NCI-H748 (cell line): ENCODE results near the gene NME7.
"Not testable (repeated sequence)": the region's sequence is repeated elsewhere in the genome, so short reads cannot be mapped to it uniquely, and the experiment has no call there.

Experiments
- DNase-seq: peaks from one replicate; lab custom pipeline; 2025; ENCODE audit not compliant: unreplicated experiment; lab: John Stamatoyannopoulos, UW

Gene NME7

GRCh38 chr1:169345511-169345910, 22.1 kb downstream of the NME7 start:
- DNase-seq = no peak

- not testable (repeated sequence) for DNase-seq
Observed at GRCh38 chr1:169342096-169342495, 25.5 kb downstream of the NME7 start.

GRCh38 chr1:169340882-169341281, 26.7 kb downstream of the NME7 start:
- DNase-seq = no peak

GRCh38 chr1:169339773-169340172, 27.8 kb downstream of the NME7 start:
- DNase-seq = no peak

- no peak for DNase-seq
Observed at GRCh38 chr1:169338617-169339016, 29.0 kb downstream of the NME7 start.

GRCh38 chr1:169336947-169337715, 30.5 kb downstream of the NME7 start:
- peak; percentile 4 for DNase-seq

GRCh38 chr1:169334727-169335126, 32.9 kb downstream of the NME7 start:
- DNase-seq = not testable (repeated sequence)

GRCh38 chr1:169330927-169331326, 36.7 kb downstream of the NME7 start:
- no peak for DNase-seq

- DNase-seq = no peak
Observed at GRCh38 chr1:169329383-169329782, 38.2 kb downstream of the NME7 start.

GRCh38 chr1:169327875-169328274, 39.7 kb downstream of the NME7 start:
- DNase-seq = no peak

GRCh38 chr1:169326956-169327268, 40.7 kb downstream of the NME7 start:
- DNase-seq = no peak

GRCh38 chr1:169326261-169326955, 41.2 kb downstream of the NME7 start:
- DNase-seq = no peak

GRCh38 chr1:169325117-169325516, 42.5 kb downstream of the NME7 start:
- no peak for DNase-seq

- DNase-seq = no peak
Observed at GRCh38 chr1:169322138-169322537, 45.5 kb downstream of the NME7 start.

- DNase-seq = no peak
Observed at GRCh38 chr1:169321539-169321938, 46.1 kb downstream of the NME7 start.

- DNase-seq = no peak
Observed at GRCh38 chr1:169318536-169319244, 48.9 kb downstream of the NME7 start.

GRCh38 chr1:169316556-169316955, 51.0 kb downstream of the NME7 start:
- no peak for DNase-seq

GRCh38 chr1:169312084-169312954, 55.3 kb downstream of the NME7 start:
- DNase-seq = no peak

- DNase-seq = peak; percentile 43
Observed at GRCh38 chr1:169309178-169310166, 58.1 kb downstream of the NME7 start.
